ENCODE data around the gene FAM118A.

GRCh38 chr22:45322873-45323525 lies 13.3 kb downstream of the FAM118A start:
- no peak for TF ChIP-seq CTCF (IDR thresholded peaks at IDR 0.05)
- peak; percentile 4 for TF ChIP-seq POLR2AphosphoS5 (IDR thresholded peaks at IDR 0.05)
- TF ChIP-seq POLR2A (IDR thresholded peaks at IDR 0.05): no peak

Measured in prostate gland (tissue), 2 donors.